ENCODE measurements around the gene AXIN1.
A peak's percentile ranks its signal among the peaks of the same experiment; 100 is the strongest.
"Not testable (repeated sequence)": the region's sequence is repeated elsewhere in the genome, so short reads cannot be mapped to it uniquely, and the experiment has no call there.

AXIN1 gene, protein sequence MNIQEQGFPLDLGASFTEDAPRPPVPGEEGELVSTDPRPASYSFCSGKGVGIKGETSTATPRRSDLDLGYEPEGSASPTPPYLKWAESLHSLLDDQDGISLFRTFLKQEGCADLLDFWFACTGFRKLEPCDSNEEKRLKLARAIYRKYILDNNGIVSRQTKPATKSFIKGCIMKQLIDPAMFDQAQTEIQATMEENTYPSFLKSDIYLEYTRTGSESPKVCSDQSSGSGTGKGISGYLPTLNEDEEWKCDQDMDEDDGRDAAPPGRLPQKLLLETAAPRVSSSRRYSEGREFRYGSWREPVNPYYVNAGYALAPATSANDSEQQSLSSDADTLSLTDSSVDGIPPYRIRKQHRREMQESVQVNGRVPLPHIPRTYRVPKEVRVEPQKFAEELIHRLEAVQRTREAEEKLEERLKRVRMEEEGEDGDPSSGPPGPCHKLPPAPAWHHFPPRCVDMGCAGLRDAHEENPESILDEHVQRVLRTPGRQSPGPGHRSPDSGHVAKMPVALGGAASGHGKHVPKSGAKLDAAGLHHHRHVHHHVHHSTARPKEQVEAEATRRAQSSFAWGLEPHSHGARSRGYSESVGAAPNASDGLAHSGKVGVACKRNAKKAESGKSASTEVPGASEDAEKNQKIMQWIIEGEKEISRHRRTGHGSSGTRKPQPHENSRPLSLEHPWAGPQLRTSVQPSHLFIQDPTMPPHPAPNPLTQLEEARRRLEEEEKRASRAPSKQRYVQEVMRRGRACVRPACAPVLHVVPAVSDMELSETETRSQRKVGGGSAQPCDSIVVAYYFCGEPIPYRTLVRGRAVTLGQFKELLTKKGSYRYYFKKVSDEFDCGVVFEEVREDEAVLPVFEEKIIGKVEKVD

DNA sequence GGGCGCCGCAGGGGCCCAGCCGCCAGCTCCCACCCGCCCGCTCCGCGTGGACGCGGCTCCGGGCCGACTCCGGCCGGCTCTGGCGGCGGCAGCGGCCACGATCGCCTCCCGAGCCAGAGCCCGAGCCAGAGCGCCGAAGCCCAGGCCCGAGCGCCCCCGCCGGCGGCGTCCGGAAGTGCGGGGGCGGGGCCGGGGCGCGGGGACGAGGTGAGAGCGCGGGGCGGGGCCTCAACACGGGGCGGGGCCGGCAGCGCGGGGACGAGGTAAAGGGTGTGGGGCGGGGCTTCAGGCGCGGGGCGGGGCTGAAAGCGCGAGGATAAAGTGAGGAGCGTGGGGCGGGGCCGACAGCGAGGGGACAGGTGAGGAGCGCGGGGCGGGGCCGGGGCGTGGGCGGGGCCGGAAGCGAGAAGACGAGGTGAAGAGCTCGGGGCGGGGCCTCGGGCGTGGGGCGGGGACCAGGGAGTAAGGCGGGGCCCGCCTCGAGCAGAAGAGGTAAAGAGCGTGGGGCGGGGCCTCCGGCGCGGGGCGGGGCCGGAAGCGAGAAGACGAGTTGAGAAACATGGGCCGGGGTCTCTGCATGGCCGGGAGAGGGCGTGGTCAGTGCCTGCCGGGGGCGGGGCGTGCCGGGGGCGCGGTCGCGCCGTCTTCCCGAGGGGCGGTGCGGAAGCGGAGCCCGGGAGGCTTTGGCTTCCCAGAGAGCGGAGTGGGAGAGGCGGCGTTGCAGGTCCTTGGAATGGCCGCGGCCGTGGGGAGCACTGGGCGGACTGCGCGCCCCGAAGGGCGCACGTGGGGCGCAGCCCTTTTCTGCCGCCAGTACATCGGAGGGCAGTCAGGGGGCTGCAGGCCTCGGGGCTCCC lies at the start of gene AXIN1:
Gene AXIN1, minus strand, starts transcription at position 177 of the 857 bp plus-strand sequence. CDS start 5,698 bp downstream, outside the sequence.
- DNase-seq, result peak; percentile 97

DNA sequence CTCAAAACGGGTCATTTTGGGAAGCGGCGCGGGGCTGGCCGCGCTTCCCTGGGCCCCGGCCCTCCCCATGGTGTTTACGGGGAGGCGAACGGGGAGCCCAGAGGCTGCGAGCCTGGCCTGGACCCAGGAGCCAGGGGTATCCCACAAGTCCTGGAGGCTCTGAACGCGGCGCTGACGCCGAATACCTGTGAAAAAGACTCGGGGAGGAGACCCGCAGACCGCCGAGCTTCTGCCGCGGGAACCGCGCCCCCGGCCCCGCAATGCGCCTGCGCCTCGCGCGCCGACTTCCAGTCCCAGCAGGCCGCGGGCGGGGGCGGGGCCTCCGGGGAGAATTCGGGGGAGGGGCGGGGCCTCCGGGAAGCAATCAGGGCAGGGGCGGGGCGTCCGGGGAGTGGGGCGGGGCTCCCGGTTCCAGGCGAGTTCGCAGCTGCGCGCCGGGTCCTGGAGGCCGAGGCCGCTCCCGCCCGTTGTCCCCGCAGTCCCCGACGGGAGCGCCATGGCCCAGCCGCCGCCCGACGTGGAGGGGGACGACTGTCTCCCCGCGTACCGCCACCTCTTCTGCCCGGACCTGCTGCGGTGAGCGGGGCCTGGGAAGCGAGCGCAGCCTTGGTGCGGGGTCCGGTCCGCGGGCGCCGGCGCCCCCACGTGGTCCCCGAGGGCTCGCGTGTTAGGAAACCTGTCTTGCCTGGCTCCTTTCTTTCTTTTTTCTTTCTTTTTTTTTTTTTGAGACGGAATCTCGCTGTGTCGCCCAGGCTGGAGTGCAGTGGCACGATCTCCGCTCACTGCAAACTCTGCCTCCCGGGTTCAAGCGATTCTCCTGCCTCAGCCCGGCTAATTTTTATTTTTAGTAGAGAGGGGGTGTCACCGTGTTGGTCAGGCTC lies 49.2 kb upstream of the AXIN1 start, which contains the start of gene DECR2:
Gene DECR2, plus strand, starts transcription at position 418 of the 881 bp plus-strand sequence. Its CDS starts 79 bp downstream, at position 497.
- peak; percentile 91 for DNase-seq

DNA sequence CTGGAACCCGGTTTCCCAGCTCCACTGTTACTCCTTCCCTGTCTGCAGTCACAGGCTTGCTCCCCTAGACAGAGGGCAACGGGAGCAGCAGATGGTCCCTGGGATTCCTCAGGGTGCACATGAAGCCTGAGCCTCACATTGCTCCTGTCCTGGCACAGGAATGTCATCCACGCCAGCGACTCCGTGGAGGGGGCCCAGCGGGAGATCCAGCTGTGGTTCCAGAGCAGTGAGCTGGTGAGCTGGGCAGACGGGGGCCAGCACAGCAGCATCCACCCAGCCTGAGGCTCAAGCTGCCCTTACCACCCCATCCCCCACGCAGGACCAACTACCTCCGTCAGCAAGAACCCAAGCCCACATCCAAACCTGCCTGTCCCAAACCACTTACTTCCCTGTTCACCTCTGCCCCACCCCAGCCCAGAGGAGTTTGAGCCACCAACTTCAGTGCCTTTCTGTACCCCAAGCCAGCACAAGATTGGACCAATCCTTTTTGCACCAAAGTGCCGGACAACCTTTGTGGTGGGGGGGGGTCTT lies 47.6 kb upstream of the AXIN1 start:
- no peak for DNase-seq

DNA sequence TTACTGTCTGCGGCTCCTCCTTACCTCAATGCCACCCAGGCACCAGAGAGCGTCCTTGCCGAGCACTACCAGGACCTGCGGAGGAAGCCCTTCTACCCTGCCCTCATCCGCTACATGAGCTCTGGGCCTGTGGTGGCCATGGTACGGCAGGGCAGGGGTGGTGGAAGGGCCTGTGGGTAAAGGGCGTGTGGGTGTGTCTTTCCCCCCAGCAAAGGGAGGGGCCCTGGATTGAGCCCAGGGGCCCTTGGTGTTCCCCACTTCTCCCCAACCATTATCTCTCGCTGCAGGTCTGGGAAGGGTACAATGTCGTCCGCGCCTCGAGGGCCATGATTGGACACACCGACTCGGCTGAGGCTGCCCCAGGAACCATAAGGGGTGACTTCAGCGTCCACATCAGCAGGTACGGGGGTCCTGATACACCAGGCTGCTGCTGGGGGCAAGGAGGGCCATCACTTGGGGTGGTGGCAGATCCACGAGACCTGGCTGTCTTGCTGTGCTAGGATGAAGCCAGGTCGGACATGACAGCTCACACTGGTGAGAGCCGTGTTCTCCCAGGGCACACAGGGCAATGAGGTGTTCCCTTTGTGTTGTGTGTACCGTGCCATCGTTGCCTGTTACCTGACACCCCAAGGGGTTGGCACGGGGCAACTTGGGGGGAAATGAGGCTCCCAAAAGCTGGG lies 47.0 kb upstream of the AXIN1 start:
- no peak for DNase-seq

DNA sequence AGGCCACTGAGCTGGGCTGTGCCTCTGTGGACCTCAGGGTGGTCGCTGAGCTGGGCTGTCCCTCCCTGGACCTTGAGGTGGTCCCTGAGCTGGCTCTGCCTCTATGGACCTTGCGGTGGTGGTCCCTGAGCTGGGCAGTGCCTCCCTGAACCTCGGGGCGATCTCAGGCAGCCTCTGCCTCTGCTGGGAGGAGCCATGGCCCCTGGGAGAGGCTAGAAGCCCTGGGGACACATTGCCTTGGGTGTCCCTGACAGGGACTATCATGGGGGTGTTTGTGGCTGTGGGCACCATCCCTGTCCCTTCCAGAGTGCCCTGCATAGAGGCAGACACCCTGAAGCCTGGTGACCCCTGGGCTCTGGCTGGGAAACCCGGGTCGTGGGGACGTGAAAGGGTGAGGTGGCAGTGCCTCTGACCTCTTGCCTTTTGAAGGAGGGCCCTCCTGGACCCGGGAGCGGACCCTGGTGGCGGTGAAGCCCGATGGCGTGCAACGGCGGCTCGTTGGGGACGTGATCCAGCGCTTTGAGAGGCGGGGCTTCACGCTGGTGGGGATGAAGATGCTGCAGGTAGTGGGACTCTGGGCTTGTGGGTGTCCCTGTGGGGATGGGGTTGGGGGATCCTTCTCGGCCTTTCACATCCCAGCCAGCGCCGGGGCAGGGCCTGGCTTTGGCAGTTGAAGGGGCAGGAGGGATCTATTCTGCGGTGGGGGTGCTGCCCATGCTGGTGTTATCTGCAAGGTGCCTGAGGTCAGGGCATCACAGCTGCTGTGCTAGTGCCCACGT lies 46.2 kb upstream of the AXIN1 start:
- DNase-seq, result no peak

DNA sequence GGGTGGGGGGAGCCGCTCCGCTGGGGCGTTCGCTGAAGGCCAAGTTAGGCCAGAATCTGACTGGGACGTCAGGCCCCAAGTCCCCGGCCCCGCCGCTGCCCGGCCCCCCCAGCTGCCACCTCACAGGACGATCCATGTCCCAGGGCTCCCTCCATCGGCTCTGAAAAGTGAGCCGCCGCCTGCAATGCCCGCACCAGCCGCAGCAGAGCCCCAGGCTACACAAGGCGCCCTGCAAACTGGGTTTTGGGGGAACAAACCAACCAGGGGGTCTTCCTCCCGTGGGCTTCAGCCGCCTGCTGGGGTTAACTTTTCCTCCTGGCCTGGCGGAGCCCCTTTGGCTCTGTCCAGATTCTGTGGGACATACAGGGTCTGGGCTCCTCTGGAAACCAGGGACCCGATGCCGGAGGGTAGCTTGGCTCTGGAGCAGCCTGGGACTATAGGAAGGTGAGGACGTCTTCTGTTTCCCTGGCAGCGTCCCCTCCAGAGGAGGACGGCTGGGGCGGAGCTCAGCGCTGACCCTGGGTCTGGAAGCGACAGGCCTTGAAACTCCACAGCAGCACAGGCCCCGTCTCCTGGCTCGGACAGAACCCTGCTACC lies 45.3 kb upstream of the AXIN1 start:
- DNase-seq, result peak; percentile 18

DNA sequence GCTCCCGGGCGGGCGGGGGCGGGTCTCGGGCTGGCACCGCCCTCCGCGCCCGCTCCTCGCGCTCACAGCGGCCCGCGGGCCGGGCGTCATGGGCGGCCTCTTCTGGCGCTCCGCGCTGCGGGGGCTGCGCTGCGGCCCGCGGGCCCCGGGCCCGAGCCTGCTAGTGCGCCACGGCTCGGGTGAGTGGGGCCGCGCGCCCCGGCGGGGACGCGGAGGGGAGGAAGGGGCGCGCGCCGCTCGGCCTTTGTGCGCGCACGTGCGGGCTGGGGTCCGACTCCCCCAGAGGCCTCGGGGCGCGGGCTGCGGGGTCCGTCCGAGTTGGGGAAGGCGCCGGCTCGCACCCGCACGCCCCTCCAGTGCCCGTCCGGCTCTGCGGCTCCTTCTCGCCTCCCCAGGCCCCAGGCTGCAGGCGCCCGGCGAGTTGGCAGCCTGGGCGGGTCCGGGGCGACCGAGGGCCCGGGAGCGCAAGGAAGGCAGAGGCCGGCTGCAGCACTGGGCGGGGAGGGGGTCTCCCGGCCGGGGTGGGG lies 44.7 kb upstream of the AXIN1 start, which contains the start of gene NME4:
Gene NME4, plus strand, starts transcription at position 65 of the 527 bp plus-strand sequence. Its CDS starts 24 bp downstream, at position 89.
- DNase-seq, result no peak

DNA sequence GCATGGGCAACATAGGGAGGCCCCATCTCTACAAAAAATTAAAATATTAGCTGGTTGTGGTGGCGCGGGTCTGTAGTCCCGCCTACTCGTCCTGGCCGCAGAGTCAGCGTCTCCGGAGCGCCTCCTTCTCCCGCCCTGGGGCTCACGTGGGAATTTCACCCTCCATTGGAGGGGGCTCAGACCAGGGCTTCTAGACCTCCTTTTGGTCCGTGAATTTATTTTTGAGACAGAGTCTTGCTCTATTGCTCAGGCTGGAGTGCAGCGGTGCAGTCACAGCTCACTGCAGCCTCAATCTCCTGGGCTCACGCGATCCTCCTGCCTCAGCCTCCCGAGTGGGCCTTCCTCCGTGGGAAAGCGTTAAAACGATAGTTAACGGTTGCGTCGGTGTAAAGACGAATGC lies 44.1 kb upstream of the AXIN1 start:
- peak; percentile 39 for DNase-seq

DNA sequence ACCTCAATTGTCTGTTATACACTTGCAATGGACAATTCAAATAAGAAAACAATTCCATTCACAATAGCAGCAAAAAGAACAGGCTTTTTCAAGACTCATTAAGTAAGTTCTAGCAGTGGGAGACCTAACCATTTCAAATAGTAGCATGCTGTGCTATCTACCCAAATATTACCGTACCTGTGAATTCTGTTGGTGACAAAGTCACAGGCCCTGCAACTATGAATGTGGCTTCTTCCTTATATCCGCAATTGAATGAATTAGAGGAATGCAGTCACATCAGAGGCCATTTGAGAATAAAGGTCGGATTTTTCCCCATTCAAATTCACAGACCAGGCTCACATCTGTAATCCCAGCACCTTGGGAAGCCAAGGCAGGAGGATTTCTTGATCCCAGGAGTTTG lies 43.7 kb upstream of the AXIN1 start:
- no peak for DNase-seq

DNA sequence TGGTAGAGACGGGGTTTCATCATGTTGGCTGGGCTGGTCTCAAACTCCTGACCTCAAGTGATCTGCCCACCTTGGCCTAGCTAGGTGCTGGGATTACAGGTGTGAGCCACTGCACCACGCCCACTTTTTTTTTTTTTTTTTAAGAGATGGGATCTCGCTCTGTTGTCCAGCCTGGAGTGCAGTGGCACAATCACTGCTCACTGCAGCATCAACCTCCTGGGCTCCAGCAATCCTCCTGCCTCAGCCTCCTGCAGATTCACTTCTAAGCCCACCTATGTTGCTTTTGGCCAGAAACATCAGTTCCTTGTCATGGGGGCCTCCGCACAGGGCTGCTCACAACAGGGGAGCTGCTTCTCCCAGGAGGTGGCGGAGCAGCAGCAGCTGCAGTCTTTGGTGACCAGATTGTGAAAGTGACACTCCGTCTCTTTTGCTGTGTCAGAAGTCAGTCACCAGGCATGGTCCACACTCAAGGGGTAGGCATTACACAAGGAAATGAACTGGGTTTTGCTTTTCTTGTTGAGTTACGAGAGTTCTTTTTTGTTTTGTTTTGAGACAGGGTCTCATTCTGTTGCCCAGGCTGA lies 40.0 kb upstream of the AXIN1 start:
- no peak for DNase-seq

DNA sequence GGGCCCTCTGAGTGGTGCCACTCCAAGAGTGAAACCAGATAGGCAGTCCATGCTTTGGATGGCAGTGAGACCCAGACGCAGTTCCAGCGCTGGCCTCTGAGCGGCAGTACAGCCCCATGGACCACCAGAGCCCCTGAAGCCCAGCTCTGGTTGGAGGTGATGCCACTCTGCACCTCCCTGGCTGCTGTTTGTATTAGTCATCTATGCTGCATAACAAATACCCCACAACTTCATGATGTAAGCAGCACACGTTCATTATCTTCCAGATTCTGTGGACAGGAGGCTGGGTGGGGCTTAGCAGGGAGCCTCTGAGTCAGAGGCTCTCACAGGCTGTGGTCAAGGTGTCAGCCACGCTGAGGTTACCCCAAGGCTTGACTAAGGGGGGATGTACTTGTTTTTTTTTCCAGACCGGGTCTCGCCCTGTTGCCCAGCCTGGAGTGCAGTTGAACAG lies 39.4 kb upstream of the AXIN1 start:
- DNase-seq, result peak; percentile 31

DNA sequence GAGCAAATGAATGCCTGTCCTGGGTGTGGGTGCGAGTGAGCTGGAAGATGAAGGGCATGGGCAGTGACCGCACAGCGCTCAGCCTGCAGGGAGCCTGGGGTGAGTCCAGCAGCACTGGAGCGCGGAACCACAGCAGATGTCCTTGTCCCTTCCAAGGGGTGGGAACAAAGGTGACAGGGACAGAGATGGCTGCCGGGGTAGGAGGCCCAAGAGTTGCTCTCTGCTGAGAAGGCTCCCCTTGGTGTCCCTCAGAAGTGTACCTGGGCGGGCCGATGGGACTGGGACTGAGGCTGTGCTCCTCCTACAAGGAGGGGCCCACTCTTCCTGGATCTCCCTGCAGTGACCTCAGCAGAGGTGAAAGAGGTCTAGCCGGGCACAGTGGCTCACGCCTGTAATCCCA lies 36.8 kb upstream of the AXIN1 start:
- DNase-seq, result no peak

DNA sequence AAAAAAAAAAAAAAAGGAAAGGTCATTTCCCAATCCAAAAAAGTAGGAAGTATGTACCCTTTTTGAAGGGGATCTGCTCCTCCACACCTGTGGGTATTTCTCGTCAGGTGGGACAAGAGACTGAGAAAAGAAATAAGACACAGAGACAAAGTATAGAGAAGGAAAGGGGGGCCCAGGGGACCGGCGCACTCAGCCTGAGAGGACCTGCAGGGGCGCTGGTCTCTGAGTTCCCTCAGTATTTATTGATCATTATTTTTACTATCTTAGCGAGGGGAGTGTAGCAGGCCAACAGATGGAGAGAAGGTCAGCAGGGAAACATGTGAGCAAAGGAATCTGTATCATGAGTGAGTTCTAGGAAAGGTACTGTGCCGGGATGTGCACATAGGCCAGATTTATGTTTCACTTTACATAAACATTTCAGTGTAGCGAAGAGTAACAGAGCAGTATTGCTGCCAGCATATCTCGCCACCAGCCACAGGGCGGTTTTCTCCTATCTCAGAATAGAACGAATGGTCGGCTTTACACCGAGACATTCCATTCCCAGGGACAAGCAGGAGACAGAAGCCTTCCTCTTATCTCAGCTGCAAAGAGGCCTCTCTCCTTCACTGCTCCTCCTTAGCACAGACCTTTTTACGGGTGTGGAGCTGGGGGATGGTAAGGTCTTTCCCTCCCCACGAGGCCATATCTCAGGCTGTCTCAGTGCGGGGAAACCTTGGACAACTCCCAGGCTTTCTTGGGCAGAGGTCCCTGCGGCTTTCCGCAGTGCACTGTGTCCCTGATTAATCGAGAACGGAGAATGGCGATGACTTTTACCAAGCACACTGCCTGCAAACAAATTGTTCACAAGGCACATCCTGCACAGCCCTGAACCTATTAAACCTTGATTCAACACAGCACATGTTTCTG lies 35.5 kb upstream of the AXIN1 start:
- DNase-seq, result not testable (repeated sequence)

DNA sequence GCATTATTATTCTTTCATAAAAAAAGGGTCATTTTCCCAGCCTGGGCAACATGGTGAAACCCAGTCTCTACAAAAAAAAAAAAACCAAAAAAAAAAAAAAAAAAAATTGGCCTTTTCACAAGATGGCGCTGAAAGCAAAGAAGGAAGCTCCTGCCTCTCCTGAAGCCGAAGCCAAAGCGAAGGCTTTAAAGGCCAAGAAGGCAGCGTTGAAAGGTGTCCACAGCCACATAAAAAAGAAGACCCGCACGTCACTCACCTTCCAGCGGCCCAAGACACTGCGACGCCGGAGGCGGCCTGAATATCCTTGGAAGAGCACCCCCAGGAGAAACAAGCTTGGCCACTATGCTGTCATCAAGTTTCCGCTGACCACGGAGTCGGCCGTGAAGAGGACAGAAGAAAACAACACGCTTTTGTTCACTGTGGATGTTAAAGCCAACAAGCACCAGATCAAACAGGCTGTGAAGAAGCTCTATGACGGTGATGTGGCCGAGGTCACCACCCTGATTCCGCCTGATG lies 34.2 kb upstream of the AXIN1 start:
- no peak for DNase-seq

DNA sequence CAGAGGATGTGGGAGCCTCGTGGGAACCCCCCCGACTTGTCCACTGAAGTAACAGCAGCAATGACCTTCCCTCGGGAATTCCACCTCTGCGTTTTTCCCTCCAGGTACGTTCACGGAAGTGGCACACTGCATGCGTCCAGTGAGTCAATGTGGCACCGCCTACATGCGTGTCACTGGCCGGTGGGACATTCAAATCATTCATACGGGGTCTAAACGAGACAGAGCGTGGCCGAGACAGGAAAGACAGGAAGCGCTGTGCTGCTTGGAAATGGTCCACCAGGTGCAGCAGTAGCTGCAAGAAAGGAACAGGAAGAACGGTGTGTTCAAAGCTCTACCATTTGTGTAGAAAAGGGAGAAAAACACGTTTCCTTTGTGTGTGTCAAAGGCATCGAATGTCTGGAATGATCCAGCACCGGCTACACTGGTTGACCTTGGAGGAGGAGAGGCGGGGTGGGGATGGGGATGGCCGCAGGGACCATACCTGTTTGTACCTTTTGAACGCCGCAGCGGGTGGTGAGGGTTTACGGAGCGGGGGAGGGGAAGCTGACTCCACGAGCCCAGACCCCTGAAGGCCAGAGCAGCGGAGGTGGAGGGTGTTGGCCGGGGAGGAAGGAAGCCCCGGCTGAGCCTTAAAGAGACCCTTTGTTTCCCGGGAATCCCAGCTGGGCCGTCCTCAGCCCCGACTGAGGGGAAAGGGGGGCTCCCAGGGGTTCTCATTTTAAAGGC lies 31.0 kb upstream of the AXIN1 start:
- no peak for DNase-seq

Measured in NCI-H1092 (cell line).